Trophoblast cell (in vitro differentiated cells and primary cell): ENCODE results near the gene RNASEH2B.

Source experiments
- DNase-seq, 2 donors: peaks; one replicate each; pipeline ENCODE4 v3.0.0-alpha.2; 2016
- H2AFZ ChIP-seq: 2 replicates; pipeline ENCODE4 v1.6.1; 2013; ENCODE audit warnings: low read length, moderate library complexity, mild to moderate bottlenecking; ENCODE audit not compliant: insufficient read depth, poor library complexity
- H2AK5ac ChIP-seq: 2 replicates; pipeline ENCODE4 v1.6.1; 2013; ENCODE audit warnings: mild to moderate bottlenecking, low read length
- H2BK120ac ChIP-seq: 2 replicates; pipeline ENCODE4 v1.6.1; 2013; ENCODE audit warnings: low read length, mild to moderate bottlenecking, moderate library complexity; ENCODE audit not compliant: insufficient read depth, poor library complexity
- H2BK12ac ChIP-seq: 2 replicates; pipeline ENCODE4 v1.6.1; 2013; ENCODE audit warnings: mild to moderate bottlenecking, low read length, moderate library complexity
- H2BK5ac ChIP-seq: 2 replicates; pipeline ENCODE4 v1.6.1; 2013; ENCODE audit warnings: low read length, low read depth, moderate library complexity, mild to moderate bottlenecking; ENCODE audit not compliant: poor library complexity
- H3K14ac ChIP-seq: 2 replicates; pipeline ENCODE4 v1.6.1; 2013; ENCODE audit warnings: mild to moderate bottlenecking, low read length
- H3K18ac ChIP-seq: 2 replicates; pipeline ENCODE4 v1.6.1; 2013; ENCODE audit warnings: mild to moderate bottlenecking, low read length
- H3K23ac ChIP-seq: 2 replicates; pipeline ENCODE4 v1.6.1; 2013; ENCODE audit warnings: low read length
- H3K27ac ChIP-seq: 2 replicates; pipeline ENCODE4 v1.5.1; 2013; ENCODE audit warnings: low read depth, mild to moderate bottlenecking, inconsistent platforms, low read length, moderate library complexity
- H3K27me3 ChIP-seq: 2 replicates; pipeline ENCODE4 v1.6.1; 2013; ENCODE audit warnings: inconsistent platforms, mild to moderate bottlenecking, low read length, moderate library complexity; ENCODE audit not compliant: insufficient read depth
- H3K36me3 ChIP-seq, 2 experiments: 1 replicate in 1 of 2; 2 replicates in 1 of 2; pipeline ENCODE4 v1.6.1; 2013; ENCODE audit warnings: low read length in 2 of 2, mild to moderate bottlenecking in 2 of 2, moderate library complexity in 1 of 2; ENCODE audit not compliant: insufficient read depth in 2 of 2, control insufficient read depth in 1 of 2
- H3K4ac ChIP-seq: 2 replicates; pipeline ENCODE4 v1.6.1; 2013; ENCODE audit warnings: low read depth, mild to moderate bottlenecking, low read length, moderate library complexity
- H3K4me1 ChIP-seq, 2 experiments: 1 replicate in 1 of 2; 2 replicates in 1 of 2; pipeline ENCODE4 v1.6.1; 2013; ENCODE audit warnings: low read length in 2 of 2, mild to moderate bottlenecking in 2 of 2, moderate library complexity in 1 of 2; ENCODE audit not compliant: insufficient read depth in 2 of 2, control insufficient read depth in 1 of 2
- H3K4me2 ChIP-seq: 2 replicates; pipeline ENCODE4 v1.6.1; 2013; ENCODE audit warnings: inconsistent platforms, mild to moderate bottlenecking, low read length, moderate library complexity
- H3K4me3 ChIP-seq: 2 replicates; pipeline ENCODE4 v1.5.1; 2013; ENCODE audit warnings: mild to moderate bottlenecking, low read depth, low read length, inconsistent platforms
- H3K79me1 ChIP-seq: one replicate; pipeline ENCODE4 v1.6.1; 2013; ENCODE audit warnings: low read length
- H3K79me2 ChIP-seq: 2 replicates; pipeline ENCODE4 v1.6.1; 2013; ENCODE audit warnings: low read length, mild to moderate bottlenecking; ENCODE audit not compliant: control insufficient read depth, insufficient read depth, poor library complexity
- H3K9ac ChIP-seq: 2 replicates; pipeline ENCODE4 v1.6.1; 2013; ENCODE audit warnings: mild to moderate bottlenecking, low read length
- H3K9me3 ChIP-seq: 2 replicates; pipeline ENCODE4 v1.6.1; 2013; ENCODE audit warnings: low read depth, mild to moderate bottlenecking, control low read depth, inconsistent platforms, low read length; ENCODE audit not compliant: insufficient read depth
- H4K12ac ChIP-seq: 2 replicates; pipeline ENCODE4 v1.6.1; 2013; ENCODE audit warnings: low read depth, mild to moderate bottlenecking, low read length, moderate library complexity
- H4K8ac ChIP-seq: 2 replicates; pipeline ENCODE4 v1.6.1; 2013; ENCODE audit warnings: low read depth, mild to moderate bottlenecking, low read length, moderate library complexity
- H4K91ac ChIP-seq: one replicate; pipeline ENCODE4 v1.6.1; 2013; ENCODE audit warnings: low read depth, mild to moderate bottlenecking, low read length, moderate library complexity
- WGBS: extraction: QIAGEN DNeasy Blood & Tissue Kit; methylation state at CpG from one replicate; pipeline ENCODE4 v1.1.7; 2013; ENCODE audit warnings: missing lambda C conversion rate; ENCODE audit not compliant: insufficient read length, insufficient coverage; ENCODE audit errors: extremely low coverage; 5-methylcytosine and 5-hydroxymethylcytosine counted together

Gene RNASEH2B

DNA sequence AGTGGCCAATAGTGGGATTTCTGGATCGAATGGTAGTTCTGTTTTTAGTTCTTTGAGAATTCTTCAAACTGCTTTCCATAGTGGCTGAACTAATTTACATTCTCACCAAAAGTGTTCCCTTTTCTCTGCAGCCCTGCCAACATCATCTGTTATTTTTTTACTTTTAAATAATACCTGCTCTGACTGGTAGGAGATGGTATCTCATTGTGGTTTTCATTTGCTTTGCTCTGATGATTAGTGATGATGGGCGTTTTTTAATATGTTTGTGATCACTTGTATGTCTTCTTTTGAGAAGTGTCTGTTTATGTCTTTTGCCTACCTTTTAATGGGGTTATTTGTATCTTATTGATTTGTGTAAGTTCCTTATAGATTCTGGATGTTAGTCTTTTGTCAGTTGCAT lies 48.0 kb downstream of the RNASEH2B start:
- H4K12ac ChIP-seq, result no peak overlapping the region
- H3K18ac ChIP-seq, result no peak overlapping the region
- no peak overlapping the region for H4K91ac ChIP-seq
- H3K79me2 ChIP-seq, result no peaks in the 10 kb centered on the region
- H3K4ac ChIP-seq, result no peak overlapping the region
- H3K4me1 ChIP-seq, result no peaks in the 10 kb centered on the region
- no peak overlapping the region for H3K14ac ChIP-seq
- no peak for DNase-seq
- H3K27ac ChIP-seq, result no peak overlapping the region
- H2AK5ac ChIP-seq, result no peak overlapping the region
- no CpG with 5 or more reads among the region's 2 CpGs for WGBS
- no peak overlapping the region for H3K4me3 ChIP-seq
- no peak overlapping the region for H3K9ac ChIP-seq
- H2BK120ac ChIP-seq, result no peak overlapping the region
- no peak overlapping the region for H3K23ac ChIP-seq
- no peak overlapping the region for H2AFZ ChIP-seq
- no peak overlapping the region for H4K8ac ChIP-seq
- H3K27me3 ChIP-seq, result no peaks in the 10 kb centered on the region
- H2BK12ac ChIP-seq, result no peak overlapping the region
- H3K79me1 ChIP-seq, result no peaks in the 10 kb centered on the region
- H3K36me3 ChIP-seq, result no peaks in the 10 kb centered on the region
- no peaks in the 10 kb centered on the region for H3K9me3 ChIP-seq
- H2BK5ac ChIP-seq, result no peak overlapping the region
- H3K4me2 ChIP-seq, result no peak overlapping the region

DNA sequence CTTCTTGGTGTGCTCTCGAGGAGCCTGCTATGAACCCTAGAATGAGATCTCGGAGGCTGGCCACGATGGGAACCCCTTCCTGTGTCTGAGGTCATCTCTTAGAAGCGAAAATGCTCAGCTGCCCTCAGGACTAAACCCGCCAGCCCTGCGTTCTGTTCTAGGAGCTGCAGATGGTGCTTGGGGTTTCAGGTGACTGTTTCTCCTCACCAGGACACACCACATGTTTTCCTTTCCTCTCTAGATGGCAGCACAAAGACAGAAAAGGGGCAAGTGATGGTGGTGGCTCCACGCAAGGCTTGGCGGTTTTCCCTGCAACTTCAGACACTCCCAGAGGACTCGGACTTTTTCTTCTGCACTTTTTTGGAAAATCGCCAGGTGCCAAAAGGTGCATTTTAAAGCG lies 60.1 kb downstream of the RNASEH2B start:
- no peak overlapping the region for H4K91ac ChIP-seq
- no peak overlapping the region for H2BK12ac ChIP-seq
- H3K4ac ChIP-seq, result no peak overlapping the region
- peak; percentile 19 to 23 for DNase-seq
- H4K12ac ChIP-seq, result no peak overlapping the region
- H3K4me2 ChIP-seq, result no peak overlapping the region
- H3K4me3 ChIP-seq, result no peak overlapping the region
- no peaks in the 10 kb centered on the region for H3K4me1 ChIP-seq
- no peaks in the 10 kb centered on the region for H3K79me2 ChIP-seq
- H3K36me3 ChIP-seq, result no peaks in the 10 kb centered on the region
- no peak overlapping the region for H3K9ac ChIP-seq
- no peak overlapping the region for H2AK5ac ChIP-seq
- H2AFZ ChIP-seq, result no peak overlapping the region
- no peaks in the 10 kb centered on the region for H3K79me1 ChIP-seq
- no peak overlapping the region for H3K23ac ChIP-seq
- H3K9me3 ChIP-seq, result no peaks in the 10 kb centered on the region
- no peak overlapping the region for H3K18ac ChIP-seq
- no peak overlapping the region for H2BK120ac ChIP-seq
- no peak overlapping the region for H3K14ac ChIP-seq
- WGBS, result no CpG with 5 or more reads among the region's 11 CpGs
- no peak overlapping the region for H3K27ac ChIP-seq
- no peak overlapping the region for H4K8ac ChIP-seq
- H2BK5ac ChIP-seq, result no peak overlapping the region
- H3K27me3 ChIP-seq, result no peaks in the 10 kb centered on the region

DNA sequence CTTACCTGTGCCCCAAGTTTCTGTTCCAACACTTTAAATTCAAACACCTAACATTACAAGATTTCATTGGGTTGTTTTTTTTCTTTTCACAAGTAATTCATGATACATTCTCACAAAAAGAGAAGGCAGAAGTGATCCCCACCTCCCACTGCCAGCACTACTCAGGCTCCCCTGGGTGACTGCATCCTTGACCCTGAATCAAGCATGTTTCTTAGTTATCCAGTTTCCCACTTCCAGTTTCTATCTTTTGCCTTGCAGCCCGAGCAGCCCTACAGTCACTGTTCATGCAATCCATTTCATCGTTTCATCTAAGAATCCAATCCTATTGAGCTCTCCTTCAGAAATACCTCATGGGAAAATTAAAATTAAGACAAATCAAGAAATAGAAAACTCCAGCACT lies 61.4 kb downstream of the RNASEH2B start:
- Histone ChIP-seq H3K4me2 (no peak overlapping the region), H3K23ac (no peak overlapping the region), H4K12ac (no peak overlapping the region), H3K4ac (no peak overlapping the region), H3K9me3 (no peaks in the 10 kb centered on the region), H2AK5ac (no peak overlapping the region), H3K4me1 (no peaks in the 10 kb centered on the region), H3K27ac (no peak overlapping the region), H2BK12ac (no peak overlapping the region), H3K4me3 (no peak overlapping the region), H3K36me3 (no peaks in the 10 kb centered on the region), H3K79me1 (no peaks in the 10 kb centered on the region), H3K9ac (no peak overlapping the region), H3K27me3 (no peaks in the 10 kb centered on the region), H2AFZ (no peak overlapping the region), H3K79me2 (no peaks in the 10 kb centered on the region), H4K91ac (no peak overlapping the region), H4K8ac (no peak overlapping the region), H3K14ac (no peak overlapping the region), H3K18ac (no peak overlapping the region), H2BK120ac (no peak overlapping the region), H2BK5ac (no peak overlapping the region)
- no peak for DNase-seq
- WGBS, result no CpG with 5 or more reads among the region's 2 CpGs

DNA sequence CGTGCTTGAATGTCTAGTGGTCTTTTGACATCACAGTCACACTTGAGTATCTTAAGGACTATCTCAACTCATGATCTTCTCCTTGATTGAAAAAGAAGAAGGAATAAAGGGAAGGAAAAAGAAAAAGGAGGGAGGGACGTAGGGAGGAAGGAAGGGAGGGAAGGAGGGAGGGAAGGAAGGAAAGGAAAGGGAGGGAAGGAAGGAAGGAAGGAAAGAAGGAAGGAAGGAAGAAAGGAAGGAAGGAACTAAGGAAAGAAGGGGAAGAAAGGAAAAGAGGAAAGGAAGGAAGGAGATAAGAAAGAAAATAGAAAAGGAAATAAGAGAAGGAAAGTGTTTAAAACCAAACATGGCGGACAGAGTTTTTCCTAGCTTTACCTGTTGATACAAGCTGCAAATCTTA lies 64.7 kb downstream of the RNASEH2B start:
- no peak overlapping the region for H2BK120ac ChIP-seq
- no peak overlapping the region for H3K27ac ChIP-seq
- H3K79me1 ChIP-seq, result no peaks in the 10 kb centered on the region
- H3K9me3 ChIP-seq, result no peaks in the 10 kb centered on the region
- H4K12ac ChIP-seq, result no peak overlapping the region
- H3K4me2 ChIP-seq, result no peak overlapping the region
- H3K4ac ChIP-seq, result no peak overlapping the region
- no peaks in the 10 kb centered on the region for H3K4me1 ChIP-seq
- H3K36me3 ChIP-seq, result no peaks in the 10 kb centered on the region
- H3K23ac ChIP-seq, result no peak overlapping the region
- H3K27me3 ChIP-seq, result no peaks in the 10 kb centered on the region
- H2AFZ ChIP-seq, result no peak overlapping the region
- no peak overlapping the region for H4K8ac ChIP-seq
- H3K4me3 ChIP-seq, result no peak overlapping the region
- H2AK5ac ChIP-seq, result no peak overlapping the region
- no peak overlapping the region for H3K18ac ChIP-seq
- H2BK12ac ChIP-seq, result no peak overlapping the region
- H3K14ac ChIP-seq, result no peak overlapping the region
- no peak overlapping the region for H3K9ac ChIP-seq
- no peak for DNase-seq
- no peak overlapping the region for H4K91ac ChIP-seq
- no peaks in the 10 kb centered on the region for H3K79me2 ChIP-seq
- no peak overlapping the region for H2BK5ac ChIP-seq
- 100% methylated on average over 1 of the region's 3 CpGs for WGBS

DNA sequence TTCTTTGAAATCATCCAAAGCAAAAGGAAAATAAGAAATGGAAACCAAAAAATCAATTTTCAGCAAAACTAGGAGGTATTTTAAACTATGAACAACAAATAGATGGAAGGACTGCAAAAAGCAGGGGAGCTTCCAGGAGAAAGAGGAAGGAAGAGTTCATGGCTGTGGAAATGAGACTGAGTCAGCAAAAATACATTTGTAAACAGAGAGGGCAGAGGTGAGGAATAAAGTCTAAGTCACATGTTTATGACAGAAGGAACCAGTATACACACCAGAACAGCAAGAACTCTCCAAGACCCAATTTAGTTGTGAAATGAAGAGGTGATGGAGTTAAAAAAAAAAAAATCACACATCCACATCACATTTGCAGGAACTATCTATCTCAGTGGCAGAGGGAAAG lies 69.6 kb downstream of the RNASEH2B start:
- no peak for DNase-seq
- Histone ChIP-seq H4K8ac (no peak overlapping the region), H2AK5ac (no peak overlapping the region), H4K91ac (no peak overlapping the region), H3K4me3 (no peak overlapping the region), H2AFZ (no peak overlapping the region), H3K18ac (no peak overlapping the region), H3K4me2 (no peak overlapping the region), H2BK120ac (no peak overlapping the region), H3K14ac (no peak overlapping the region), H3K79me2 (no peaks in the 10 kb centered on the region), H3K36me3 (no peaks in the 10 kb centered on the region), H3K79me1 (no peaks in the 10 kb centered on the region), H2BK12ac (no peak overlapping the region), H2BK5ac (no peak overlapping the region), H4K12ac (no peak overlapping the region), H3K9ac (no peak overlapping the region), H3K27ac (no peak overlapping the region), H3K4ac (no peak overlapping the region), H3K4me1 (no peaks in the 10 kb centered on the region), H3K23ac (no peak overlapping the region), H3K9me3 (no peaks in the 10 kb centered on the region), H3K27me3 (no peaks in the 10 kb centered on the region)
